ENCODE results near the gene ZNF385A.

The ZNF385A gene

DNA sequence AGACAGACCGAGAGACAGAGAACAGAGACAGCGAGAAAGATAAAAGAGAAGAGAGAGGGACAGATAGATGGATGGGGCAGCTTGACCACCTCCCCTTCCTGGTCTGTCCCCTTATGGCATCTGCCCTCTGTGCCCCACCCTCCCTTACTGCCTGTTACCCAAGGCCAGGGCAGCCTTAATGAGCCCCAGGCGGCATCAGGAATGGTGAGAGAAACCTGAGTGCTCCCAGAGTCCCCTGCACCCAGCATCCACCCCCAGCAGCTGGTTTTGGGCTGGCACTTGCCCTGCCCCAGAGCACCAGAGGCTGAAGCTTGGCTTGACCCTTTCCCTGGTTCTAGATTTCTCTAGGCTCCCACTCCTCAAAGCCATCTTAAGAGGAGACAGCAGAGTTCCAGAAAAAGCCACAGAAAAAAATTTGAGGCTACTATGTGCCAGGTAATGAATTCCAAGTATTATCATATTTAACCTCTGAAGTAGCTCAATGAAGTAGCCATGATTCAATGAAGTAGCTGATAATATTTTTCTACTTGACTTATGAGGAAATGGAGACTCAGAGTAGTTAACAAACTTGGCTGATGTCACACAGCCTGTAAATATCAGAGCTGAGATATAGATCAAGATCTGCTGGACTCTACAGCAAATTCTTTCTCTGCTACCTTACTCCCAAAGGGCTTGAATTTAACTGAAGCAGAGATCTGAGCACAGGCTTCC is 2.0 kb upstream of the ZNF385A start:
- Histone ChIP-seq H4K20me1 (ENCODE audit: insufficient read depth, low read length) (no peaks in the 10 kb centered on the region), H3K36me3 (ENCODE audit: insufficient read depth, low read length) (no peaks in the 10 kb centered on the region), H3K9ac (ENCODE audit: low read depth, low read length) (no peak overlapping the region), H3K9me3 (ENCODE audit: insufficient read depth, low read length, severe bottlenecking) (no peaks in the 10 kb centered on the region), H3K27me3 (ENCODE audit: insufficient read depth, low read length, poor library complexity) (no peaks in the 10 kb centered on the region), H3K4me1 (ENCODE audit: insufficient read depth, low read length) (no peaks in the 10 kb centered on the region), H3K79me2 (ENCODE audit: insufficient read depth, low read length) (no peaks in the 10 kb centered on the region), H3K4me3 (ENCODE audit: low read depth in 1 of 2, low read length in 2 of 2) (no peak overlapping the region), H2AFZ (ENCODE audit: low read depth, low read length) (no peak overlapping the region), H3K27ac (ENCODE audit: low read length) (no peak overlapping the region), H3K4me2 (ENCODE audit: insufficient read depth, low read length) (no peak overlapping the region)
- DNase-seq (no peak), ATAC-seq (ENCODE audit: insufficient read depth, low read depth) (no peak)
- TF ChIP-seq, protein P1, sequence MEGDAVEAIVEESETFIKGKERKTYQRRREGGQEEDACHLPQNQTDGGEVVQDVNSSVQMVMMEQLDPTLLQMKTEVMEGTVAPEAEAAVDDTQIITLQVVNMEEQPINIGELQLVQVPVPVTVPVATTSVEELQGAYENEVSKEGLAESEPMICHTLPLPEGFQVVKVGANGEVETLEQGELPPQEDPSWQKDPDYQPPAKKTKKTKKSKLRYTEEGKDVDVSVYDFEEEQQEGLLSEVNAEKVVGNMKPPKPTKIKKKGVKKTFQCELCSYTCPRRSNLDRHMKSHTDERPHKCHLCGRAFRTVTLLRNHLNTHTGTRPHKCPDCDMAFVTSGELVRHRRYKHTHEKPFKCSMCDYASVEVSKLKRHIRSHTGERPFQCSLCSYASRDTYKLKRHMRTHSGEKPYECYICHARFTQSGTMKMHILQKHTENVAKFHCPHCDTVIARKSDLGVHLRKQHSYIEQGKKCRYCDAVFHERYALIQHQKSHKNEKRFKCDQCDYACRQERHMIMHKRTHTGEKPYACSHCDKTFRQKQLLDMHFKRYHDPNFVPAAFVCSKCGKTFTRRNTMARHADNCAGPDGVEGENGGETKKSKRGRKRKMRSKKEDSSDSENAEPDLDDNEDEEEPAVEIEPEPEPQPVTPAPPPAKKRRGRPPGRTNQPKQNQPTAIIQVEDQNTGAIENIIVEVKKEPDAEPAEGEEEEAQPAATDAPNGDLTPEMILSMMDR (IDR thresholded peaks at IDR 0.05; ENCODE audit: borderline replicate concordance, extremely low read depth, low read length, poor library complexity, severe bottlenecking), result no peak
- no peak for TF ChIP-seq EZH2 (IDR thresholded peaks at IDR 0.05; ENCODE audit: borderline replicate concordance, low read depth, low read length, severe bottlenecking)

DNA sequence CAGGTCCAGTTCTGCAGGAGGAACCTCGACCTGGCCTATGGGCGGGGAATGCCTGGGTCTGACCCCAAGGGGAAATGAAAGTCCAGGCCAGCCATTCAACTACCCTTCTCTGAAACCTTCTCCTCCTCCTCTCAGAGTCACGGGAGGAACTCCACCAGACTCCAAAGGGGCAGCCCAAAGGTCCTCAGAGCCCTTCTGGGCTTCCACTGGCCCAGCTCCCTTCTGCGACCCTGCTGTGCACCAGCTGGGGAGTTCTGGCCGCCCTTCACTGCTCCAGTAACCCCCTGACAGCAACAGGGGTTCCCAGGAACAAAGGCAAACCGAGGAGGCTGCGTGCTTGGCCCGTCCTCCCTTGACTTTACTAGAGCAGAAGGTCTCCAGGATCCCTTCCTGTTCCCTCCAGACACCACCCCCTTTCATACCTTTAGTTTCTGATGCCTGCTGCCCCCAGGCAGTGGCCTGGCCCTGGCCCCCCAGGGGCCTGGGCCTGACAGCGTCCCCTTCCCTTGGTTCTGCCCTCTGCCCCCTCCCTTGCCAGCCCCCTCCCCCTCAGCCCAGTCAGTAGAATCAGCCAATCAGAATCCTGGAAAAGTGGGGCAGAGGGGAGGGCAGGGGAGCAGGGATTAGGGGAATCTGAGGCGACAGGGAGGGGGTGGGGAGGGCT is 850 bp upstream of the ZNF385A start:
- ATAC-seq (ENCODE audit: insufficient read depth, low read depth) (no peak), DNase-seq (no peak)
- Histone ChIP-seq H3K9ac (ENCODE audit: low read depth, low read length) (no peak overlapping the region), H3K4me1 (ENCODE audit: insufficient read depth, low read length) (no peaks in the 10 kb centered on the region), H3K4me3 (ENCODE audit: low read depth in 1 of 2, low read length in 2 of 2) (no peak overlapping the region), H4K20me1 (ENCODE audit: insufficient read depth, low read length) (no peaks in the 10 kb centered on the region), H3K9me3 (ENCODE audit: insufficient read depth, low read length, severe bottlenecking) (no peaks in the 10 kb centered on the region), H3K79me2 (ENCODE audit: insufficient read depth, low read length) (no peaks in the 10 kb centered on the region), H2AFZ (ENCODE audit: low read depth, low read length) (no peak overlapping the region), H3K27ac (ENCODE audit: low read length) (no peak overlapping the region), H3K27me3 (ENCODE audit: insufficient read depth, low read length, poor library complexity) (no peaks in the 10 kb centered on the region), H3K4me2 (ENCODE audit: insufficient read depth, low read length) (no peak overlapping the region), H3K36me3 (ENCODE audit: insufficient read depth, low read length) (no peaks in the 10 kb centered on the region)
- no peak for TF ChIP-seq EZH2 (IDR thresholded peaks at IDR 0.05; ENCODE audit: borderline replicate concordance, low read depth, low read length, severe bottlenecking)
- TF ChIP-seq, protein P1 (IDR thresholded peaks at IDR 0.05; ENCODE audit: borderline replicate concordance, extremely low read depth, low read length, poor library complexity, severe bottlenecking), result no peak

DNA sequence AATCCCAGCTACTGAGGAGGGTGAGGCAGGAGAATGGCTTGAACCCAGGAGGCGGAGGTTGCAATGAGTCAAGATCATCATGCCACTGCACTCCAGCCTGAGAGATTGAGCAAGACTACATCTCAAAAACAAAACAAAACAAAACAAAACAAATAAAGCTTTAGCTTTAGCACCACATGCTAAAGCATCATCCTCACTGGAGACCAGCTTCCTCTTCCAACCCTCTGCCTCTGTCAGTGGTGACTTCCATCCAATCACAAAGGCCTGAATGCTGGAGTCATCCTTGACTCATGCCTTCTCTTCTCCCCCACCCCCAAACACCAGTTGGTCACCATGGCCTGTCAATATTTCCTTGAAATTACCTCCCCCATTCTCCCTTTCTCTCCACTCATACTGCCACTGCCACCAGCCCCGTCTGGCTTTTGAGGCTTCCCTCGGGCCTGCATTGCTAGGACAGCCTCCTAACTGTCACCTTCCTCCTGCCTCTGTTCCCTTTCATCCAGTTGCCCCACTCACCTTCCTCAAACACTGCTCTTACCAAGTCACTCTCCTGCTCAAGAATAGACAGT is 1.4 kb downstream of the ZNF385A start:
- Histone ChIP-seq H3K79me2 (ENCODE audit: insufficient read depth, low read length) (no peaks in the 10 kb centered on the region), H3K9ac (ENCODE audit: low read depth, low read length) (no peak overlapping the region), H4K20me1 (ENCODE audit: insufficient read depth, low read length) (no peaks in the 10 kb centered on the region), H3K36me3 (ENCODE audit: insufficient read depth, low read length) (no peaks in the 10 kb centered on the region), H3K27ac (ENCODE audit: low read length) (no peak overlapping the region), H3K27me3 (ENCODE audit: insufficient read depth, low read length, poor library complexity) (peaks cover 7% of the 10 kb centered on the region), H3K4me3 (ENCODE audit: low read depth in 1 of 2, low read length in 2 of 2) (no peak overlapping the region), H3K4me2 (ENCODE audit: insufficient read depth, low read length) (no peak overlapping the region), H3K9me3 (ENCODE audit: insufficient read depth, low read length, severe bottlenecking) (no peaks in the 10 kb centered on the region), H3K4me1 (ENCODE audit: insufficient read depth, low read length) (peaks cover 16% of the 10 kb centered on the region), H2AFZ (ENCODE audit: low read depth, low read length) (no peak overlapping the region)
- ATAC-seq (ENCODE audit: insufficient read depth, low read depth), result no peak
- no peak for DNase-seq
- no peak for TF ChIP-seq EZH2 (IDR thresholded peaks at IDR 0.05; ENCODE audit: borderline replicate concordance, low read depth, low read length, severe bottlenecking)
- TF ChIP-seq, protein P1 (IDR thresholded peaks at IDR 0.05; ENCODE audit: borderline replicate concordance, extremely low read depth, low read length, poor library complexity, severe bottlenecking), result no peak

All from DND-41 (cell line).